8988T (cell line): ENCODE data around the gene TANC1.
"Not testable (repeated sequence)": the region's sequence is repeated elsewhere in the genome, so short reads cannot be mapped to it uniquely, and the experiment has no call there.

Experiments used
- DNase-seq: peaks from one replicate; pipeline ENCODE4 v3.0.0; 2011

Gene TANC1

GRCh38 chr2:159094173-159094737 lies 125.8 kb downstream of the TANC1 start:
- DNase-seq, result no peak

GRCh38 chr2:159095813-159096212 lies 127.4 kb downstream of the TANC1 start:
- DNase-seq, result no peak

- DNase-seq, result not testable (repeated sequence)
These were observed 127.9 kb downstream of the TANC1 start for GRCh38 chr2:159096302-159096855.

GRCh38 chr2:159096901-159097300 lies 128.5 kb downstream of the TANC1 start:
- DNase-seq, result no peak

GRCh38 chr2:159098361-159098760 lies 129.9 kb downstream of the TANC1 start:
- DNase-seq, result no peak

GRCh38 chr2:159098921-159099411 lies 130.5 kb downstream of the TANC1 start:
- DNase-seq, result no peak

GRCh38 chr2:159101755-159102489 lies 133.5 kb downstream of the TANC1 start:
- DNase-seq, result no peak

GRCh38 chr2:159103411-159103810 lies 135.0 kb downstream of the TANC1 start:
- no peak for DNase-seq

- DNase-seq, result no peak
These were observed 137.7 kb downstream of the TANC1 start for GRCh38 chr2:159106109-159106508.

- no peak for DNase-seq
These were observed 139.9 kb downstream of the TANC1 start for GRCh38 chr2:159108181-159108893.

- DNase-seq, result no peak
These were observed 141.1 kb downstream of the TANC1 start for GRCh38 chr2:159109517-159109916.

GRCh38 chr2:159110784-159111183 lies 142.3 kb downstream of the TANC1 start:
- DNase-seq, result no peak

- no peak for DNase-seq
These were observed 143.0 kb downstream of the TANC1 start for GRCh38 chr2:159111346-159111927.

GRCh38 chr2:159114835-159115234 lies 146.4 kb downstream of the TANC1 start:
- DNase-seq, result no peak

- DNase-seq, result no peak
These were observed 148.5 kb downstream of the TANC1 start for GRCh38 chr2:159116922-159117321.

GRCh38 chr2:159117658-159118057 lies 149.2 kb downstream of the TANC1 start:
- DNase-seq, result no peak

GRCh38 chr2:159118115-159118858 lies 149.8 kb downstream of the TANC1 start:
- DNase-seq, result peak; percentile 29

GRCh38 chr2:159118859-159119500 lies 150.5 kb downstream of the TANC1 start:
- no peak for DNase-seq

- DNase-seq, result no peak
These were observed 151.3 kb downstream of the TANC1 start for GRCh38 chr2:159119652-159120257.

GRCh38 chr2:159123786-159124185 lies 155.3 kb downstream of the TANC1 start:
- DNase-seq, result no peak

- no peak for DNase-seq
These were observed 156.0 kb downstream of the TANC1 start for GRCh38 chr2:159124441-159124911.
